H9 (cell line): Measurements from ENCODE around the gene RHOV. TPM values are rescaled to one million over a fixed set of nuclear protein-coding genes. Genes with fewer than 3 reads are reported as not detected.

Experiments used
- DNase-seq: peaks from one replicate; pipeline ENCODE4 v3.0.0-alpha.2; 2017
- H2AFZ ChIP-seq: one replicate; pipeline ENCODE4 v1.6.1; 2013; ENCODE audit warnings: mild to moderate bottlenecking, low read length, control low read depth, moderate library complexity
- H2AK5ac ChIP-seq: 2 replicates; pipeline ENCODE4 v1.6.1; 2013; ENCODE audit warnings: low read length, control low read depth, mixed read lengths; ENCODE audit not compliant: insufficient read length
- H2BK120ac ChIP-seq: one replicate; pipeline ENCODE4 v1.6.1; 2013; ENCODE audit warnings: low read depth, mild to moderate bottlenecking, low read length, control low read depth, inconsistent platforms; ENCODE audit not compliant: poor library complexity, severe bottlenecking
- H2BK12ac ChIP-seq: 2 replicates; pipeline ENCODE4 v1.6.1; 2013; ENCODE audit warnings: low read length, control low read depth, mixed read lengths, low read depth; ENCODE audit not compliant: insufficient read length
- H2BK15ac ChIP-seq: 2 replicates; pipeline ENCODE4 v1.6.1; 2013; ENCODE audit warnings: low read depth, low read length, control low read depth
- H2BK20ac ChIP-seq: one replicate; pipeline ENCODE4 v1.6.1; 2013; ENCODE audit warnings: low read depth, mild to moderate bottlenecking, low read length, control low read depth, inconsistent platforms; ENCODE audit not compliant: poor library complexity, severe bottlenecking
- H2BK5ac ChIP-seq: 2 replicates; pipeline ENCODE4 v1.6.1; 2013; ENCODE audit warnings: low read length, control low read depth, mixed read lengths; ENCODE audit not compliant: insufficient read length
- H3K14ac ChIP-seq: 2 replicates; pipeline ENCODE4 v1.6.1; 2013; ENCODE audit warnings: low read length, control low read depth; ENCODE audit not compliant: insufficient read depth
- H3K18ac ChIP-seq: 2 replicates; pipeline ENCODE4 v1.6.1; 2013; ENCODE audit warnings: low read depth, mild to moderate bottlenecking, mixed read lengths, low read length, control low read depth; ENCODE audit not compliant: insufficient read length
- H3K23ac ChIP-seq: 2 replicates; pipeline ENCODE4 v1.6.1; 2013; ENCODE audit warnings: low read length, control low read depth, mixed read lengths, low read depth; ENCODE audit not compliant: insufficient read length
- H3K23me2 ChIP-seq: 2 replicates; pipeline ENCODE4 v1.6.1; 2013; ENCODE audit warnings: low read depth, mild to moderate bottlenecking, mixed read lengths, low read length, control low read depth; ENCODE audit not compliant: insufficient read length, poor library complexity, severe bottlenecking
- H3K27ac ChIP-seq: 2 replicates; pipeline ENCODE4 v1.5.1; 2013; ENCODE audit warnings: low read length, control low read depth, mixed read lengths, low read depth; ENCODE audit not compliant: insufficient read length
- H3K27me3 ChIP-seq: 2 replicates; pipeline ENCODE4 v1.6.1; 2013; ENCODE audit warnings: low read length, control low read depth, inconsistent platforms; ENCODE audit not compliant: insufficient read depth
- H3K4ac ChIP-seq: 2 replicates; pipeline ENCODE4 v1.6.1; 2013; ENCODE audit warnings: low read depth, mild to moderate bottlenecking, control low read depth, inconsistent platforms, low read length, moderate library complexity
- H3K4me1 ChIP-seq: 2 replicates; pipeline ENCODE4 v1.6.1; 2013; ENCODE audit warnings: low read length, control low read depth, inconsistent platforms; ENCODE audit not compliant: insufficient read depth
- H3K4me2 ChIP-seq: 2 replicates; pipeline ENCODE4 v1.6.1; 2013; ENCODE audit warnings: low read length, control low read depth, mixed read lengths; ENCODE audit not compliant: insufficient read length, insufficient read depth
- H3K56ac ChIP-seq: 2 replicates; pipeline ENCODE4 v1.6.1; 2013; ENCODE audit warnings: low read depth, mild to moderate bottlenecking, mixed read lengths, low read length, control low read depth; ENCODE audit not compliant: insufficient read length
- H3K79me1 ChIP-seq: 2 replicates; pipeline ENCODE4 v1.6.1; 2013; ENCODE audit warnings: low read depth, mild to moderate bottlenecking, moderate library complexity, low read length, control low read depth, inconsistent platforms; ENCODE audit not compliant: insufficient read depth, poor library complexity, severe bottlenecking
- H3K79me2 ChIP-seq: 2 replicates; pipeline ENCODE4 v1.6.1; 2013; ENCODE audit warnings: low read length, control low read depth, inconsistent platforms; ENCODE audit not compliant: insufficient read depth
- H3K9ac ChIP-seq: 2 replicates; pipeline ENCODE4 v1.6.1; 2013; ENCODE audit warnings: low read length, control low read depth, mixed read lengths; ENCODE audit not compliant: insufficient read length; ENCODE audit errors: extremely low read depth
- H3K9me3 ChIP-seq: one replicate; pipeline ENCODE4 v1.6.1; 2013; ENCODE audit warnings: low read depth, low read length, inconsistent platforms; ENCODE audit not compliant: control insufficient read depth
- H3T11ph ChIP-seq: one replicate; pipeline ENCODE4 v1.6.1; 2013; ENCODE audit warnings: mild to moderate bottlenecking, low read length, control low read depth, inconsistent platforms
- H4K20me1 ChIP-seq: one replicate; pipeline ENCODE4 v1.6.1; 2013; ENCODE audit not compliant: control insufficient read depth, insufficient read length, insufficient read depth
- H4K5ac ChIP-seq: 2 replicates; pipeline ENCODE4 v1.6.1; 2013; ENCODE audit warnings: low read depth, mild to moderate bottlenecking, mixed read lengths, low read length, control low read depth; ENCODE audit not compliant: insufficient read length
- H4K8ac ChIP-seq: replicated peaks from 2 replicates; pipeline ENCODE4 v1.6.1; 2013; ENCODE audit warnings: low read length, control low read depth, mixed read lengths, low read depth; ENCODE audit not compliant: insufficient read length
- H4K91ac ChIP-seq: 2 replicates; pipeline ENCODE4 v1.6.1; 2013; ENCODE audit warnings: low read depth, mild to moderate bottlenecking, moderate library complexity, mixed read lengths, low read length, control low read depth; ENCODE audit not compliant: insufficient read length
- H3K27ac Mint-ChIP-seq, 3 experiments: 2 replicates in 2 of 3; 3 replicates in 1 of 3; pipeline ENCODE4 v1.8.0; 2020 to 2021; ENCODE audit warnings: mixed read lengths in 3 of 3, mild to moderate bottlenecking in 1 of 3, moderate library complexity in 1 of 3
- H3K27me3 Mint-ChIP-seq: 2 replicates; pipeline ENCODE4 v1.8.0; 2021; ENCODE audit warnings: low read depth, mild to moderate bottlenecking, moderate library complexity, mixed read lengths
- H3K36me3 Mint-ChIP-seq, 3 experiments: 2 replicates in 2 of 3; 3 replicates in 1 of 3; pipeline ENCODE4 v1.8.0; 2020 to 2021; ENCODE audit warnings: low read depth in 3 of 3, mixed read lengths in 3 of 3; ENCODE audit not compliant: insufficient read depth in 1 of 3
- H3K4me1 Mint-ChIP-seq, 2 experiments: 2 replicates each; pipeline ENCODE4 v1.8.0; 2020; ENCODE audit warnings: mixed read lengths in 2 of 2
- H3K4me3 Mint-ChIP-seq, 2 experiments: 2 replicates in 1 of 2; 3 replicates in 1 of 2; pipeline ENCODE4 v1.8.0; 2020 to 2021; ENCODE audit warnings: mild to moderate bottlenecking in 2 of 2, mixed read lengths in 2 of 2, moderate library complexity in 1 of 2
- H3K9me3 Mint-ChIP-seq, 2 experiments: 2 replicates in 1 of 2; 3 replicates in 1 of 2; pipeline ENCODE4 v1.8.0; 2020; ENCODE audit warnings: mild to moderate bottlenecking in 2 of 2, mixed read lengths in 2 of 2, moderate library complexity in 1 of 2
- CTCF ChIP-seq: fragments of 200-600 bp; sonication (generic); conservative IDR thresholded peaks from 3 replicates; pipeline ENCODE4 v1.8.0; 2021; ENCODE audit warnings: antibody characterized with exemption, mild to moderate bottlenecking
- total RNA-seq: library from RNA; stranded (reverse); gene quantifications from 2 replicates; pipeline ENCODE4 v1.2.1, GENCODE V29; 2021

The RHOV gene
- total RNA-seq, 1 experiment from 2014 or later: 3.9 TPM

- Histone ChIP-seq H3K56ac (no peak overlapping the region), H4K91ac (no peak overlapping the region), H3K4me2 (no peak overlapping the region), H3K27ac (no peak overlapping the region), H3K4ac (no peak overlapping the region), H3K9me3 (no peaks in the 10 kb centered on the region), H2AK5ac (no peak overlapping the region), H3K27me3 (no peaks in the 10 kb centered on the region), H2BK120ac (no peak overlapping the region), H3K18ac (no peak overlapping the region), H4K8ac (no peak overlapping the region), H3K4me1 (peaks cover 2% of the 10 kb centered on the region; the same call in 1 of the 2 replicates), H3K9ac (no peak overlapping the region), H2AFZ (no peak overlapping the region), H3K23ac (no peak overlapping the region), H3K23me2 (no peaks in the 10 kb centered on the region), H2BK20ac (no peak overlapping the region), H3K79me1 (no peaks in the 10 kb centered on the region), H4K5ac (no peak overlapping the region), H2BK5ac (no peak overlapping the region), H2BK15ac (no peak overlapping the region), H3K79me2 (no peaks in the 10 kb centered on the region), H2BK12ac (no peak overlapping the region), H4K20me1 (no peaks in the 10 kb centered on the region), H3K14ac (no peak overlapping the region), H3T11ph (no peak overlapping the region)
- no peak for DNase-seq
- Mint-ChIP-seq H3K36me3 (peaks cover 0 to 2% (median 0%) of the 10 kb centered on the region in 3 experiments; a peak in 1 of 7 replicates), H3K9me3 (no peaks in the 10 kb centered on the region), H3K4me1 (peaks cover 9% of the 10 kb centered on the region in 2 experiments), H3K4me3 (no peak overlapping the region), H3K27me3 (no peaks in the 10 kb centered on the region), H3K27ac (no peak overlapping the region)
- TF ChIP-seq CTCF: no peak
These were observed 41.1 kb downstream of the RHOV start for GRCh38 chr15:40832903-40833302.
